Uterus (tissue), 2 donors: ENCODE results near the gene FLOT1.

Experiments used
- CTCF ChIP-seq, 4 experiments: fragments of 200-600 bp in 2 of 4; fragments of 450-650 bp in 2 of 4; sonication (generic) in 2 of 4; IDR thresholded peaks; one replicate each; pipeline ENCODE4 v1.5.1; 2016 to 2019; ENCODE audit warnings: antibody characterized with exemption in 4 of 4, mild to moderate bottlenecking in 2 of 4, moderate library complexity in 1 of 4
- POLR2A ChIP-seq, 2 donors: fragments of 450-650 bp; IDR thresholded peaks; one replicate each; pipeline ENCODE4 v1.6.1; 2016; ENCODE audit warnings: antibody characterized with exemption in 2 of 2, mild to moderate bottlenecking in 1 of 2, moderate library complexity in 1 of 2

GRCh38 chr6:30741063-30741779, 1.3 kb downstream of the FLOT1 start:
- TF ChIP-seq POLR2A (IDR thresholded peaks at IDR 0.05) = no peak
- no peak for TF ChIP-seq CTCF (IDR thresholded peaks at IDR 0.05)
